Skeletal muscle satellite cell (primary cell): ENCODE results near the gene CLIC5.

ENCODE experiments used
- H3K27me3 ChIP-seq: 2 replicates; pipeline ENCODE4 v1.7.0; 2013; ENCODE audit warnings: low read length; ENCODE audit not compliant: control insufficient read depth, insufficient read depth
- H3K36me3 ChIP-seq: 2 replicates; pipeline ENCODE4 v1.7.0; 2013; ENCODE audit warnings: mild to moderate bottlenecking, control low read depth, low read length; ENCODE audit not compliant: insufficient read depth
- H3K4me1 ChIP-seq: 2 replicates; pipeline ENCODE4 v1.7.0; 2013; ENCODE audit warnings: low read length; ENCODE audit not compliant: control insufficient read depth, insufficient read depth
- H3K4me2 ChIP-seq: 2 replicates; pipeline ENCODE4 v1.7.0; 2013; ENCODE audit warnings: mild to moderate bottlenecking, low read length
- H3K4me3 ChIP-seq: 2 replicates; pipeline ENCODE4 v1.7.0; 2013; ENCODE audit warnings: low read length
- H3K9ac ChIP-seq: 2 replicates; pipeline ENCODE4 v1.7.0; 2013; ENCODE audit warnings: mild to moderate bottlenecking, low read depth, low read length, moderate library complexity
- H3K9me3 ChIP-seq: replicated peaks from 2 replicates; pipeline ENCODE4 v1.7.0; 2013; ENCODE audit warnings: mild to moderate bottlenecking, control low read depth, low read length

Gene CLIC5

DNA sequence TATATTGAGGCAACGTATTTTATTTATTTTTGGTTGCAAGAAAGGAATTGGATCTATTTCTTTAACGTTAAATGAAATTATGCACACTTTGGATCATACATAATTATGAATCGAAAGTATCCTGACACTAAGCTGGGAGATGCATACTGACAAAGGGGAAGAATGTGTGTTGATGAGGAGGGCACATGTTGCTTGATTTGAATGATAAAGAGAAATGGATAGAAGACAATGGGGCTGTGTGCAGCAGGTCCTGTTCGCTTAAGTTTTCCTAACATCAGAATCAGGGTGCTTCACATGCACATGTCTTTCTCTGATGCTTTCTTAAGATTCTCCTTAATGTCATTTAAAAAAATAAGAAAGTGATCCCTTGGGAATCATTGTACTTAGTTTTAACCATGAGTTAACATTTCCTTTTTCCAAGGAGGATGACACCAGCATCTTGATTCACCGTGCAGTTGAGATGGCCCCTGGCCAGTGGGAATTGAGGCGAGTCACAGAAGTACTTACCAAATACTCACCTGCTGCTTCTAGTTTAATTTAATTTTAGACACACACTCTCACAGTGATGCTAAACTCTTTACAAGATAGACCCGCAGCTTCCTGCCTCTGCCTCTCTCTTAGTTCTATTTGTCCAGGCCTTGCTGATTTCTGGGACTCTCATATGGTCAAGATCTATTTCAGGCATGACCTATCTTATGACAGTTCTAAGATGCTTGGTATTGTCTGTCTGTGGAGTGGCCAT is 116.5 kb downstream of the CLIC5 start:
- H3K36me3 ChIP-seq: no peaks in the 10 kb centered on the region
- no peak overlapping the region for H3K4me3 ChIP-seq
- no peaks in the 10 kb centered on the region for H3K9me3 ChIP-seq
- H3K4me1 ChIP-seq: peaks cover 3% of the 10 kb centered on the region
- H3K27me3 ChIP-seq: no peaks in the 10 kb centered on the region
- H3K9ac ChIP-seq: no peak overlapping the region
- no peak overlapping the region for H3K4me2 ChIP-seq

DNA sequence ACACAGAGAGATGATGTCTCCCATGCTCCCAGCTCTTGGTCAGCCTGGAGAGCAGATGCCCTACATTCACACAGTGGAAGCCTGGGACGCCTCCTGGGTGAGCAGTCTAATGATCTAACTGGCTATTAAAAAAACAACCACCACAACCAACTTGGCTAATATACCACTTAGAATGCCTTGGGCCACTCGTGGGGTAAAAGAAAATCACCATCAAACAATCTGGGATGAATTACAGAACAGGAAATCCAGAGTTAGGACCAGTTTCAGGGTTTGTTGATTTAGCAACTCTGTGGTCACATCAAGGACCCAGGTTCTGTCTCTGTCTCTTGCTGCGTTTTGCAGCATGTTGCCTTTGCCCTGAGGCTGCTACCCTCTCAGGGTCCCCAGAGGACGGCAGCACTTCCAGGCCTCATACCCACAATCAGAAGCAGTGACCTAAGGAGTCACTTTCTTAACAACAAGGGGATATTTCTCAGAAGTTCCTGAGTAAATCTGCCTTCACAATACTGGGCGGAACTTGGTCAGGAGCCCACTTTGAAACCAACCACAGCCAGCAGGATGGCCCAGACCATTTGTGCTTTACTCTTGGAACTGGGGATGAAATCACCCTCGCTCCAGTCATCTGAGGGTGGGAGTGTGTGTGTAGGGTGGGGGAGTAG is 118.7 kb downstream of the CLIC5 start:
- Histone ChIP-seq H3K9ac (no peak overlapping the region), H3K4me3 (no peak overlapping the region), H3K4me1 (peaks cover 3% of the 10 kb centered on the region), H3K9me3 (no peaks in the 10 kb centered on the region), H3K4me2 (no peak overlapping the region), H3K36me3 (no peaks in the 10 kb centered on the region), H3K27me3 (no peaks in the 10 kb centered on the region)

DNA sequence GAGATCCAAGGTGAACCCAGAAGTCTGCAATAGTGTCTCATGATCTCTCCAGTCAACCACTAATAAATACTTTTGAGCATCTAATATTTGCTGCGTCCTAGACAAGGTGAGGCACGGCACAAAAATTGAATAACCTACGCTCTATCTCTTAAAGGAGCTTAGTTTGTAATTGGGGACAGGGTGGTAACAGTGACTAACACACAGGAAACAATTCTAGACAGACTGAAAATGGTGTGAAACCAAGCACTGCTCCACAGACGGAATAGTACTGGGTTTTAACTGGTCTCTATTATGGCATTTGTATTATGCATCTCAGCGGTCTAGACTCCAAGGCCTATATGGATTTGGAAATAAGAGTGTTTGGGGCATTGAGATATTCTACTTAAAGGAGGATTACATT is 120.1 kb downstream of the CLIC5 start:
- Histone ChIP-seq H3K36me3 (no peaks in the 10 kb centered on the region), H3K9ac (no peak overlapping the region), H3K27me3 (no peaks in the 10 kb centered on the region), H3K4me2 (no peak overlapping the region), H3K4me1 (no peaks in the 10 kb centered on the region), H3K9me3 (no peaks in the 10 kb centered on the region), H3K4me3 (no peak overlapping the region)

DNA sequence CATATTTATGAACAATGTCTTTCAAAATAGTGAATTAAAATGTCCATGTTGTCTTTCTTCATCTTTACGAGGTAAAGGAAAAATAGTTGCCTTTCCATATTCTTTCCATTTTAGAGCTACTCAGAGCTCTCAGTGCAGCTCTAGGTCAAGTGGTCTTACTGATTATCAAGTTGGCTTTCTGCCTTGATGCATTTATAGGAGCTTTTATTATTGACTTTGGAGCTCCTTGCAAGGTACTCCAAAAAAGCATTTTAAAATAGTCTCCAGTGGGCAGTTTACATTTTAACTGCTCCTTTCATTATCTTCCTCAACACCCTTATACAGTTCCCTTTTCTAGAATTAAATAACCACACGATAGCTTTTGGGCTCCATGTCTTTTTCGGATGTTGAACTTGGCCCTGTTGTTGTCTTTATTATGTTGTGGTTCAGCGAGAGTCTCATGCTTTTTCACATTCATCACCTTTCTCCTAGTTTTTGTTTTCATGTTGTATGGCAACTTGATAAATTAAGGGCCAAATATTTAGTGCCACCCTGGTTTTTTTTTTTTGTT is 122.9 kb downstream of the CLIC5 start:
- Histone ChIP-seq H3K9ac (no peak overlapping the region), H3K36me3 (no peaks in the 10 kb centered on the region), H3K4me3 (no peak overlapping the region), H3K9me3 (no peaks in the 10 kb centered on the region), H3K4me2 (no peak overlapping the region), H3K4me1 (no peaks in the 10 kb centered on the region), H3K27me3 (no peaks in the 10 kb centered on the region)

DNA sequence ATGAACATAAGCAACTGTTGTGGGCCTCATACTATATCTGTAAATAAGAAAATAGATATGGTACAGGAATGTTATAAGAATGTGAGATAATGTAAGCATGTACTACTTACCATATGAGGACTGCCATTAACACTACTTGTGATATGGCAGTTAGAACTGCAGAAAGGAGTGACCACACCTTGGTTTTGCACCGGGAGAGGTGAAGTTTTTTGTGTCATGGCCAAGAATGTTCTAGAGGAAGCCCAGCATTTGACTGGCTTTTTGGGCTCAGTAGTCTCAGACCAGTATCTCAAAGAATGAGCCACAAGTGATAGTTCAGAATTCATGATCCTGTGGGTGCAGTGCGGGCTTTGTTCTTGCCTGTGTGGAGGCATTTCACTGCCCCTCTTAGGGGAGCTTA is 123.5 kb downstream of the CLIC5 start:
- no peak overlapping the region for H3K9ac ChIP-seq
- no peaks in the 10 kb centered on the region for H3K27me3 ChIP-seq
- H3K4me1 ChIP-seq: no peaks in the 10 kb centered on the region
- H3K9me3 ChIP-seq: no peaks in the 10 kb centered on the region
- H3K4me2 ChIP-seq: no peak overlapping the region
- no peaks in the 10 kb centered on the region for H3K36me3 ChIP-seq
- no peak overlapping the region for H3K4me3 ChIP-seq

DNA sequence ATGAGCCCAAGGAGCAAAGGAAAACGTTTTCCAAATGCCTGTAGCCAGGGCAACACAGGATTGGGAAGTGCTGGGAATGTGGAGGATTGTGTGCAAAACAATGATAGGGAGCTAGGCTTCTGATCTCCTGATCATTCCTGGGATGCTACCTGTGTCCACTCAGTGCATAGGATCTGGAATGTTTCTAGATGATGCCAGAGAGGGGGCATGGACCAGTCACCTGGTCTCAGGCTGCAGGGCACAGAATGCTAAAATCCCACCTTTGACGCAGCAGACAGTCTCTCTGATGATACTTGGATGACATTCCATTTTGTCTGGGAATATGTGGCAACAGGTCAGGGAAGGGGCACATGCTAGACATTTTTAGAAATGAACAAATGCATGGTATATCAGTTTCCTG is 128.9 kb downstream of the CLIC5 start:
- Histone ChIP-seq H3K4me1 (no peaks in the 10 kb centered on the region), H3K36me3 (no peaks in the 10 kb centered on the region), H3K4me2 (no peak overlapping the region), H3K4me3 (no peak overlapping the region), H3K27me3 (peaks cover 7% of the 10 kb centered on the region), H3K9me3 (no peaks in the 10 kb centered on the region), H3K9ac (no peak overlapping the region)

DNA sequence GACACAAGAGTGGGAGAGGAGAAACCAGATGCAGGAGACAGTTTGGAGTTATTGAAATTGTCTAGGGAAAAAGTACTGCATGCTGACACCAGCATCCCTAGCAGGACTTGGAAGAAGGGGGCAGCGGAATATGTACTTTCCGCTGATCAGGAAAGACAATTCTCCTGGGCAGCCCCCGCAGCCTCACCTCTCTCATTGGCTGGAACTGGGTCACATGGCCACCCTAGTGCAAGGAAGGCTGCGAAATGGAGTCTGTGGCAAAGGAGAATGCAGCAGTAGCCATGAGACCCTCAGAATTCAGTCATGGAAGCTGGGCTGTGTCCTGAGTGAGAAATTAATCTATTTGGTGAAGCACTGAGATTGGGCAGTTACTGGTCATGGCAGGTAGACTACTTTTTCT is 131.3 kb downstream of the CLIC5 start:
- Histone ChIP-seq H3K9me3 (no peaks in the 10 kb centered on the region), H3K9ac (no peak overlapping the region), H3K4me3 (no peak overlapping the region), H3K27me3 (peaks cover 10% of the 10 kb centered on the region), H3K4me1 (no peaks in the 10 kb centered on the region), H3K4me2 (no peak overlapping the region), H3K36me3 (no peaks in the 10 kb centered on the region)

DNA sequence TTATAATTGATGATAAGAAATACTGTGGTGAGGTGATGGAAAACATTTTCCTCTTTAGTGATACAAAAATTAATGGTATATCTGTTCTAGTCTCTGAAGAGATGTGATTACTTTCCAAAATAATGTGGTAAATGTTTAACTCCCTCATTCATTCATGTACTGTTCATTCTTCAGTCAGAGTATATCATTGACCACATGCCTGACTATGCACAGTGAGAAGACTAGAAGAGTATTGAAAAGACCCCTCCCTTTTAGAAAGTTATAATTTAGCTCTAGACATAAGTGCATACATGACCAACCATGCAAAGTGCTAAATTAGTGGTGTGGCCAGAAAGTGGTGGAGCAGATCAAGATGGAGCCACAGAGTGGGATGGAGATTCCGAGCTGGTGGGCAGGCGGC is 133.0 kb downstream of the CLIC5 start:
- Histone ChIP-seq H3K4me3 (no peak overlapping the region), H3K36me3 (no peaks in the 10 kb centered on the region), H3K4me2 (no peak overlapping the region), H3K27me3 (peaks cover 10% of the 10 kb centered on the region), H3K9ac (no peak overlapping the region), H3K9me3 (no peaks in the 10 kb centered on the region), H3K4me1 (no peaks in the 10 kb centered on the region)

DNA sequence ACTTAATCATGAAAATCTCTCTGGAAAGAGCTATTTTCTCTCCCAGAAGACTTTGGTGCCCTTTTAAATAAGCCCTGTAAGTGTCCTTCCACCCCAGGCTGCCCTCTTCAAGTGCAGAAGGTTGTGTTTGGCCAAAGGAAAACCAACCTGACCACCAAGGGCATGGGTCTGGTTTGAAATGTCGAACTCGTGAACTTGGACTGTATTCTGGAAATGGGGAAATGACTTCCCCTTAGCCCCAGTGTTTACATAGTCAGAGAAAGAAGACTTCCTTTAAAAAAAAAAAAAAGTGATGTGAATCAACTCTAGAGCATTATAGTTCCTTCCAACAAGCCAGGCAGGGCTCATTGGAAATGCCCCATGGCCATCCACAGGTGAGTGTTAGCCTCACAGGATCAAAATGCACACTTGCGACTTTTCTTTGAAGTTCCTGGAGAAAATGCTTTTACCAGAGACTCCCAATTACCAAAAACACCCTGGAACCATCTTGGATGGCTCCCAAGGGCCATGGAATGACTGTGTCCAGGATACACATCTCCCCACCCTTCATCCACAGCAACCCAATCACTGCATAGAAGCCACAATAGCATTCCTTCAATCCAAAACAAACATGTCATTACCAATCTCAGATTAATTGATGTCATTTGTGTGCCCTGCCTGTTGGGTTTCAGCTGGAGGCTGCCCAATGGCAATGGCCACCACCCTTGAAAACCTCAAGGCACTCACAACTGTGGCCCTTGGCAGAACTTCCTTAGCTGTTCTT is 133.8 kb downstream of the CLIC5 start:
- Histone ChIP-seq H3K27me3 (peaks cover 10% of the 10 kb centered on the region), H3K9me3 (no peaks in the 10 kb centered on the region), H3K4me2 (no peak overlapping the region), H3K9ac (no peak overlapping the region), H3K4me3 (no peak overlapping the region), H3K4me1 (no peaks in the 10 kb centered on the region), H3K36me3 (no peaks in the 10 kb centered on the region)

DNA sequence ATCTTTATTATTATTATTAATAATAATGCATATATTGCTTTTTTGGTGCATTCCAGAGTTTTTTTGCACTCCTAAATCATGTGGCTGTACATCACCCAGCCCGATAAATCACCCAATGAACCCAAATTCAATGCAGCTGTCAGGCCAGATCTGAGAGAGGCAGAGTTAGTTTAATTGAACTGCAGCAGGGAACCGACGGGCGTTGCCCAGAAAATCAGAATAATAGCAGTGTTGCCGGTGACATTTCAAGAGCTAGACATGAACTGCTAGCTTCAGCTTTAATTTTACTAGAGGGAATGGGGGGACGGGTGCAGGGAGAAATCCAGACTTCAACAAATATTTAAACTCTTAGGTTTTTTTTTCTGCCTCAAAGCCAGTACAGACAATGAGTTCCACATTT is 135.0 kb downstream of the CLIC5 start:
- H3K4me2 ChIP-seq: no peak overlapping the region

DNA sequence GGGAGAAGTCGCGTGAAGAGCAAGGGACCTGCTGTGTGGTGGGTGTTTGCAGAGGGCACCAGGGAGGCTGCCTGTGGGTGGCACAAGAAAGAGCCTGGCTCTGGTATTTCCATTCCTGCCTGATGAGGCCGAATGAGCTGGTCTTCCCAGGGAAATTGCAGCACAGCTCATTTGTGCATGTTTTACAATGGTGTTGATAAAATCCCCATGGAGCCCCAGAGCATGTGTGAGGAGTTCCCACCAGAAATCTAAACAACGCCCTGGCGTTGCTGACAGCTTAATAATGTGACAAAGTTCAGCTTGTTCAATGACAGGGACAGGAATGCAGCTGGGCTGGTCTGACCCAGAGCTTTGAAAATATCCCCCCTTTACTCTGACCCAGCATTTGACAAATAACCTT is 135.5 kb downstream of the CLIC5 start:
- Histone ChIP-seq H3K27me3 (peaks cover 4% of the 10 kb centered on the region), H3K4me2 (no peak overlapping the region), H3K9me3 (no peaks in the 10 kb centered on the region), H3K4me1 (no peaks in the 10 kb centered on the region), H3K9ac (no peak overlapping the region), H3K36me3 (no peaks in the 10 kb centered on the region), H3K4me3 (no peak overlapping the region)

More for the DNA sequence above, 135.0 kb downstream of the CLIC5 start:
- Histone ChIP-seq H3K27me3 (peaks cover 4% of the 10 kb centered on the region), H3K4me1 (no peaks in the 10 kb centered on the region), H3K36me3 (no peaks in the 10 kb centered on the region), H3K9me3 (no peaks in the 10 kb centered on the region), H3K4me3 (no peak overlapping the region), H3K9ac (no peak overlapping the region)
